K562 (cell line): ENCODE results near the gene ARPC2. TPM values are rescaled to one million over a fixed set of nuclear protein-coding genes. Genes with fewer than 3 reads are reported as not detected.

Experiments used
- CTCF ChIP-seq, 3 experiments: IDR thresholded peaks in 2 of 3; conservative IDR thresholded peaks in 1 of 3; 2 replicates each; pipeline ENCODE4 v1.5.1; 2011 to 2012; ENCODE audit warnings: low read length in 3 of 3, mild to moderate bottlenecking in 3 of 3, control low read depth in 2 of 3, improper control_type of control experiment in 1 of 3, inconsistent platforms in 1 of 3, low read depth in 1 of 3, mixed read lengths in 1 of 3, moderate library complexity in 1 of 3; ENCODE audit not compliant: insufficient read depth in 2 of 3
- FOXP1 ChIP-seq: sonication (generic); formaldehyde crosslinking; IDR thresholded peaks from 2 replicates; pipeline ENCODE4 v1.8.0; 2022; ENCODE audit warnings: mild to moderate bottlenecking, missing genetic modification reagents
- GATAD2A ChIP-seq: fragments of 450-650 bp; IDR thresholded peaks from 2 replicates; pipeline ENCODE4 v1.6.1; 2017
- HNRNPH1 ChIP-seq: fragments of 200-400 bp; formaldehyde crosslinking; optimal IDR thresholded peaks from 2 replicates; pipeline ENCODE3; 2017; ENCODE audit warnings: low read depth, mild to moderate bottlenecking, low read length, moderate library complexity
- MCM5 ChIP-seq: fragments of 450-650 bp; IDR thresholded peaks from 2 replicates; pipeline ENCODE4 v1.6.1; 2016; ENCODE audit warnings: low read depth
- NFATC3 ChIP-seq: fragments of 450-650 bp; IDR thresholded peaks from 2 replicates; pipeline ENCODE4 v1.6.1; 2017; ENCODE audit warnings: mild to moderate bottlenecking
- POLR3A ChIP-seq: IDR thresholded peaks from 2 replicates; pipeline ENCODE4 v1.6.1; 2011; ENCODE audit warnings: borderline replicate concordance, mild to moderate bottlenecking, moderate library complexity; ENCODE audit not compliant: insufficient read length, insufficient read depth; ENCODE audit errors: extremely low read depth
- RAD21 ChIP-seq, 2 experiments: fragments of 250-450 bp in 1 of 2; fragments of 450-650 bp in 1 of 2; sonication (Bioruptor Pico) in 1 of 2; formaldehyde crosslinking in 1 of 2; IDR thresholded peaks in 1 of 2; conservative IDR thresholded peaks in 1 of 2; 2 replicates each; pipeline versions ENCODE4 v1.4.0 to v1.8.0; 2020 to 2022; ENCODE audit warnings: mild to moderate bottlenecking in 2 of 2, moderate library complexity in 1 of 2
- RBM34 ChIP-seq: fragments of 200-400 bp; formaldehyde crosslinking; IDR thresholded peaks from 2 replicates; pipeline ENCODE4 v1.6.1; 2018; ENCODE audit warnings: low read length, borderline replicate concordance; ENCODE audit not compliant: insufficient read depth
- SETDB1 ChIP-seq: IDR thresholded peaks from one replicate; pipeline ENCODE4 v1.6.1; 2012; ENCODE audit warnings: low read length, control low read depth, inconsistent platforms
- ZNF140 ChIP-seq: fragments of 250-450 bp; sonication (Bioruptor Pico); IDR thresholded peaks from 2 replicates; pipeline ENCODE4 v1.8.0; 2021; ENCODE audit warnings: moderate library complexity, mild to moderate bottlenecking, inconsistent platforms
- ZNF57 ChIP-seq: fragments of 450-650 bp; formaldehyde crosslinking; IDR thresholded peaks from 2 replicates; pipeline ENCODE4 v1.4.0; 2020; ENCODE audit warnings: mild to moderate bottlenecking, moderate library complexity
- polyA plus RNA-seq, 8 experiments: library from polyadenylated mRNA; depleted of rRNA in 4 of 8; stranded (reverse) in 5 of 8; unstranded in 3 of 8; fragments of >200 nt; fragmentation: Nextera tagmentation in 2 of 8; fragmentation: Illumina TruSeq in 1 of 8; extraction: Ambion mirVana in 2 of 8; extraction: Trizol in 1 of 8; gene quantifications; 2 replicates each; pipeline versions ENCODE4 v1.2.1 to v1.2.3, GENCODE V29; 2011 to 2014; ENCODE audit warnings: inconsistent platforms in 1 of 8, missing spikeins in 1 of 8
- total RNA-seq, 7 experiments: library from RNA; depleted of rRNA in 6 of 7; stranded (reverse); fragments of >200 nt in 6 of 7; fragmentation: Illumina TruSeq in 2 of 7; extraction: Trizol in 2 of 7; gene quantifications; 2 replicates each; pipeline versions ENCODE4 v1.2.1 to v1.2.3, GENCODE V29; 2011 to 2021; ENCODE audit warnings: low replicate concordance in 1 of 7
- TF ChIP-seq, protein P1 (sequence below): fragments of 250-450 bp; sonication (Bioruptor Pico); IDR thresholded peaks from 2 replicates; pipeline ENCODE4 v1.4.0; 2020
- TF ChIP-seq, protein P2 (sequence below): fragments of 200-600 bp; sonication (generic); IDR thresholded peaks from one replicate; pipeline ENCODE4 v1.6.1; 2012; ENCODE audit warnings: mild to moderate bottlenecking, low read depth, low read length, inconsistent platforms

ARPC2 gene
- total and polyA plus RNA-seq, 9 of the 15 experiments (the other 6 are each of a cell fraction or from before 2014, with no cell fraction given), result 81.9 to 187 (median 103) TPM

- TF ChIP-seq CTCF (IDR thresholded peaks at IDR 0.05 in 2 of 3, conservative IDR thresholded peaks at IDR 0.05 in 1 of 3; ENCODE audit: insufficient read depth in 2 of 3, low read depth in 1 of 3, low read length in 3 of 3) (peak; percentile 84 to 92 (median 86)), FOXP1 (CRISPR knock-in tag) (no peak), HNRNPH1 (no peak), GATAD2A (no peak), ZNF57 (CRISPR knock-in tag) (no peak), NFATC3 (no peak), SETDB1 (no peak), RBM34 (no peak), MCM5 (no peak), ZNF140 (CRISPR knock-in tag) (no peak), POLR3A (no peak), RAD21 (CRISPR knock-in tag; conservative IDR thresholded peaks at IDR 0.05 in 1 of 2, IDR thresholded peaks at IDR 0.05 in 1 of 2) (peak; percentile 93 to 94)
- TF ChIP-seq, protein P1, sequence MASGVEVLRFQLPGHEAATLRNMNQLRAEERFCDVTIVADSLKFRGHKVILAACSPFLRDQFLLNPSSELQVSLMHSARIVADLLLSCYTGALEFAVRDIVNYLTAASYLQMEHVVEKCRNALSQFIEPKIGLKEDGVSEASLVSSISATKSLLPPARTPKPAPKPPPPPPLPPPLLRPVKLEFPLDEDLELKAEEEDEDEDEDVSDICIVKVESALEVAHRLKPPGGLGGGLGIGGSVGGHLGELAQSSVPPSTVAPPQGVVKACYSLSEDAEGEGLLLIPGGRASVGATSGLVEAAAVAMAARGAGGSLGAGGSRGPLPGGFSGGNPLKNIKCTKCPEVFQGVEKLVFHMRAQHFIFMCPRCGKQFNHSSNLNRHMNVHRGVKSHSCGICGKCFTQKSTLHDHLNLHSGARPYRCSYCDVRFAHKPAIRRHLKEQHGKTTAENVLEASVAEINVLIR (CRISPR knock-in tag), result no peak
- TF ChIP-seq, protein P2, sequence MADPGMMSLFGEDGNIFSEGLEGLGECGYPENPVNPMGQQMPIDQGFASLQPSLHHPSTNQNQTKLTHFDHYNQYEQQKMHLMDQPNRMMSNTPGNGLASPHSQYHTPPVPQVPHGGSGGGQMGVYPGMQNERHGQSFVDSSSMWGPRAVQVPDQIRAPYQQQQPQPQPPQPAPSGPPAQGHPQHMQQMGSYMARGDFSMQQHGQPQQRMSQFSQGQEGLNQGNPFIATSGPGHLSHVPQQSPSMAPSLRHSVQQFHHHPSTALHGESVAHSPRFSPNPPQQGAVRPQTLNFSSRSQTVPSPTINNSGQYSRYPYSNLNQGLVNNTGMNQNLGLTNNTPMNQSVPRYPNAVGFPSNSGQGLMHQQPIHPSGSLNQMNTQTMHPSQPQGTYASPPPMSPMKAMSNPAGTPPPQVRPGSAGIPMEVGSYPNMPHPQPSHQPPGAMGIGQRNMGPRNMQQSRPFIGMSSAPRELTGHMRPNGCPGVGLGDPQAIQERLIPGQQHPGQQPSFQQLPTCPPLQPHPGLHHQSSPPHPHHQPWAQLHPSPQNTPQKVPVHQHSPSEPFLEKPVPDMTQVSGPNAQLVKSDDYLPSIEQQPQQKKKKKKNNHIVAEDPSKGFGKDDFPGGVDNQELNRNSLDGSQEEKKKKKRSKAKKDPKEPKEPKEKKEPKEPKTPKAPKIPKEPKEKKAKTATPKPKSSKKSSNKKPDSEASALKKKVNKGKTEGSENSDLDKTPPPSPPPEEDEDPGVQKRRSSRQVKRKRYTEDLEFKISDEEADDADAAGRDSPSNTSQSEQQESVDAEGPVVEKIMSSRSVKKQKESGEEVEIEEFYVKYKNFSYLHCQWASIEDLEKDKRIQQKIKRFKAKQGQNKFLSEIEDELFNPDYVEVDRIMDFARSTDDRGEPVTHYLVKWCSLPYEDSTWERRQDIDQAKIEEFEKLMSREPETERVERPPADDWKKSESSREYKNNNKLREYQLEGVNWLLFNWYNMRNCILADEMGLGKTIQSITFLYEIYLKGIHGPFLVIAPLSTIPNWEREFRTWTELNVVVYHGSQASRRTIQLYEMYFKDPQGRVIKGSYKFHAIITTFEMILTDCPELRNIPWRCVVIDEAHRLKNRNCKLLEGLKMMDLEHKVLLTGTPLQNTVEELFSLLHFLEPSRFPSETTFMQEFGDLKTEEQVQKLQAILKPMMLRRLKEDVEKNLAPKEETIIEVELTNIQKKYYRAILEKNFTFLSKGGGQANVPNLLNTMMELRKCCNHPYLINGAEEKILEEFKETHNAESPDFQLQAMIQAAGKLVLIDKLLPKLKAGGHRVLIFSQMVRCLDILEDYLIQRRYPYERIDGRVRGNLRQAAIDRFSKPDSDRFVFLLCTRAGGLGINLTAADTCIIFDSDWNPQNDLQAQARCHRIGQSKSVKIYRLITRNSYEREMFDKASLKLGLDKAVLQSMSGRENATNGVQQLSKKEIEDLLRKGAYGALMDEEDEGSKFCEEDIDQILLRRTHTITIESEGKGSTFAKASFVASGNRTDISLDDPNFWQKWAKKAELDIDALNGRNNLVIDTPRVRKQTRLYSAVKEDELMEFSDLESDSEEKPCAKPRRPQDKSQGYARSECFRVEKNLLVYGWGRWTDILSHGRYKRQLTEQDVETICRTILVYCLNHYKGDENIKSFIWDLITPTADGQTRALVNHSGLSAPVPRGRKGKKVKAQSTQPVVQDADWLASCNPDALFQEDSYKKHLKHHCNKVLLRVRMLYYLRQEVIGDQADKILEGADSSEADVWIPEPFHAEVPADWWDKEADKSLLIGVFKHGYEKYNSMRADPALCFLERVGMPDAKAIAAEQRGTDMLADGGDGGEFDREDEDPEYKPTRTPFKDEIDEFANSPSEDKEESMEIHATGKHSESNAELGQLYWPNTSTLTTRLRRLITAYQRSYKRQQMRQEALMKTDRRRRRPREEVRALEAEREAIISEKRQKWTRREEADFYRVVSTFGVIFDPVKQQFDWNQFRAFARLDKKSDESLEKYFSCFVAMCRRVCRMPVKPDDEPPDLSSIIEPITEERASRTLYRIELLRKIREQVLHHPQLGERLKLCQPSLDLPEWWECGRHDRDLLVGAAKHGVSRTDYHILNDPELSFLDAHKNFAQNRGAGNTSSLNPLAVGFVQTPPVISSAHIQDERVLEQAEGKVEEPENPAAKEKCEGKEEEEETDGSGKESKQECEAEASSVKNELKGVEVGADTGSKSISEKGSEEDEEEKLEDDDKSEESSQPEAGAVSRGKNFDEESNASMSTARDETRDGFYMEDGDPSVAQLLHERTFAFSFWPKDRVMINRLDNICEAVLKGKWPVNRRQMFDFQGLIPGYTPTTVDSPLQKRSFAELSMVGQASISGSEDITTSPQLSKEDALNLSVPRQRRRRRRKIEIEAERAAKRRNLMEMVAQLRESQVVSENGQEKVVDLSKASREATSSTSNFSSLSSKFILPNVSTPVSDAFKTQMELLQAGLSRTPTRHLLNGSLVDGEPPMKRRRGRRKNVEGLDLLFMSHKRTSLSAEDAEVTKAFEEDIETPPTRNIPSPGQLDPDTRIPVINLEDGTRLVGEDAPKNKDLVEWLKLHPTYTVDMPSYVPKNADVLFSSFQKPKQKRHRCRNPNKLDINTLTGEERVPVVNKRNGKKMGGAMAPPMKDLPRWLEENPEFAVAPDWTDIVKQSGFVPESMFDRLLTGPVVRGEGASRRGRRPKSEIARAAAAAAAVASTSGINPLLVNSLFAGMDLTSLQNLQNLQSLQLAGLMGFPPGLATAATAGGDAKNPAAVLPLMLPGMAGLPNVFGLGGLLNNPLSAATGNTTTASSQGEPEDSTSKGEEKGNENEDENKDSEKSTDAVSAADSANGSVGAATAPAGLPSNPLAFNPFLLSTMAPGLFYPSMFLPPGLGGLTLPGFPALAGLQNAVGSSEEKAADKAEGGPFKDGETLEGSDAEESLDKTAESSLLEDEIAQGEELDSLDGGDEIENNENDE, result no peak
Measured at GRCh38 chr2:218301176-218301819, 84.3 kb downstream of the ARPC2 start (continued).
